WERI-Rb-1 (cell line): ENCODE results near the gene GRID1.

Experiments
- DNase-seq: peaks from one replicate; pipeline ENCODE4 v3.0.0-alpha.2; 2020
- H3K27ac ChIP-seq: fragments of 250-450 bp; sonication (Bioruptor Pico); 2 replicates; pipeline ENCODE4 v1.5.1; 2020; ENCODE audit warnings: mild to moderate bottlenecking, moderate library complexity
- H3K27me3 ChIP-seq: fragments of 250-450 bp; sonication (Bioruptor Pico); 2 replicates; pipeline ENCODE4 v1.5.1; 2021; ENCODE audit warnings: mild to moderate bottlenecking, low read depth, moderate library complexity; ENCODE audit not compliant: insufficient read depth, severe bottlenecking
- H3K36me3 ChIP-seq: fragments of 250-450 bp; sonication (Bioruptor Pico); 2 replicates; pipeline ENCODE4 v1.5.1; 2020; ENCODE audit warnings: mild to moderate bottlenecking, moderate library complexity
- H3K4me3 ChIP-seq: 2 replicates; pipeline ENCODE4 v1.5.1; 2011; ENCODE audit warnings: low read depth, mild to moderate bottlenecking, control low read depth, low read length
- H3K9me3 ChIP-seq: fragments of 250-450 bp; sonication (Bioruptor Pico); 2 replicates; pipeline ENCODE4 v1.5.1; 2021; ENCODE audit warnings: mild to moderate bottlenecking, moderate library complexity; ENCODE audit not compliant: severe bottlenecking
- CTCF ChIP-seq: IDR thresholded peaks from 2 replicates; pipeline ENCODE4 v1.5.1; 2011; ENCODE audit warnings: low read depth, mild to moderate bottlenecking, control low read depth, inconsistent platforms, low read length

The GRID1 gene

GRCh38 chr10:86222687-86223086, 143.9 kb downstream of the GRID1 start:
- TF ChIP-seq CTCF = no peak
- Histone ChIP-seq H3K4me3 (no peak overlapping the region), H3K27me3 (no peaks in the 10 kb centered on the region), H3K27ac (no peak overlapping the region), H3K9me3 (no peaks in the 10 kb centered on the region), H3K36me3 (no peaks in the 10 kb centered on the region)
- DNase-seq = no peak

- H3K36me3 ChIP-seq = no peaks in the 10 kb centered on the region
- no peaks in the 10 kb centered on the region for H3K9me3 ChIP-seq
- no peaks in the 10 kb centered on the region for H3K27me3 ChIP-seq
- H3K4me3 ChIP-seq = no peak overlapping the region
- no peak for TF ChIP-seq CTCF
- DNase-seq = no peak
- no peak overlapping the region for H3K27ac ChIP-seq
Measured at GRCh38 chr10:86222336-86222650, 144.3 kb downstream of the GRID1 start.

- no peaks in the 10 kb centered on the region for H3K27me3 ChIP-seq
- no peak overlapping the region for H3K27ac ChIP-seq
- no peaks in the 10 kb centered on the region for H3K9me3 ChIP-seq
- H3K4me3 ChIP-seq = no peak overlapping the region
- H3K36me3 ChIP-seq = no peaks in the 10 kb centered on the region
- DNase-seq = no peak
- no peak for TF ChIP-seq CTCF
Measured at GRCh38 chr10:86221442-86222335, 144.9 kb downstream of the GRID1 start.

- no peaks in the 10 kb centered on the region for H3K9me3 ChIP-seq
- no peak for DNase-seq
- H3K4me3 ChIP-seq = no peak overlapping the region
- no peak overlapping the region for H3K27ac ChIP-seq
- TF ChIP-seq CTCF = no peak
- no peaks in the 10 kb centered on the region for H3K36me3 ChIP-seq
- no peaks in the 10 kb centered on the region for H3K27me3 ChIP-seq
Measured at GRCh38 chr10:86220626-86221025, 146.0 kb downstream of the GRID1 start.

GRCh38 chr10:86219271-86219670, 147.3 kb downstream of the GRID1 start:
- TF ChIP-seq CTCF = no peak
- H3K27me3 ChIP-seq = no peaks in the 10 kb centered on the region
- H3K4me3 ChIP-seq = no peak overlapping the region
- no peak overlapping the region for H3K27ac ChIP-seq
- H3K9me3 ChIP-seq = no peaks in the 10 kb centered on the region
- no peak for DNase-seq
- no peaks in the 10 kb centered on the region for H3K36me3 ChIP-seq

GRCh38 chr10:86218842-86219241, 147.8 kb downstream of the GRID1 start:
- no peak for DNase-seq
- H3K9me3 ChIP-seq = no peaks in the 10 kb centered on the region
- H3K36me3 ChIP-seq = no peaks in the 10 kb centered on the region
- no peak for TF ChIP-seq CTCF
- no peak overlapping the region for H3K27ac ChIP-seq
- H3K4me3 ChIP-seq = no peak overlapping the region
- no peaks in the 10 kb centered on the region for H3K27me3 ChIP-seq
